IgD-negative memory B cell (primary cell): ENCODE results near the gene PLCB4. TPM values are rescaled to one million over a fixed set of nuclear protein-coding genes. Genes with fewer than 3 reads are reported as not detected.
A peak's percentile ranks its signal among the peaks of the same experiment; 100 is the strongest.

Experiments used
- H3K27ac Mint-ChIP-seq, 3 donors: one replicate each; pipeline ENCODE4 v1.8.0; 2020 to 2022; ENCODE audit warnings: mild to moderate bottlenecking in 3 of 3, mixed read lengths in 3 of 3, moderate library complexity in 1 of 3
- H3K27me3 Mint-ChIP-seq: one replicate; pipeline ENCODE4 v1.8.0; 2021; ENCODE audit warnings: mixed read lengths
- H3K36me3 Mint-ChIP-seq: one replicate; pipeline ENCODE4 v1.8.0; 2020; ENCODE audit warnings: mild to moderate bottlenecking, mixed read lengths
- H3K4me1 Mint-ChIP-seq, 3 donors: one replicate each; pipeline ENCODE4 v1.8.0; 2020 to 2022; ENCODE audit warnings: mixed read lengths in 3 of 3, mild to moderate bottlenecking in 1 of 3
- H3K4me3 Mint-ChIP-seq, 4 donors: one replicate each; pipeline ENCODE4 v1.8.0; 2020 to 2022; ENCODE audit warnings: mild to moderate bottlenecking in 4 of 4, mixed read lengths in 4 of 4, moderate library complexity in 3 of 4
- H3K9me3 Mint-ChIP-seq, 3 donors: one replicate each; pipeline ENCODE4 v1.8.0; 2020 to 2021; ENCODE audit warnings: mixed read lengths in 3 of 3, mild to moderate bottlenecking in 1 of 3
- polyA plus RNA-seq: library from polyadenylated mRNA; unstranded; fragments of 300-500 nt; fragmentation: Illumina TruSeq; gene quantifications from one replicate; pipeline ENCODE4 v1.2.3, GENCODE V29; 2021

The PLCB4 gene
- polyA plus RNA-seq, 1 donor from 2014 or later = not detected

DNA sequence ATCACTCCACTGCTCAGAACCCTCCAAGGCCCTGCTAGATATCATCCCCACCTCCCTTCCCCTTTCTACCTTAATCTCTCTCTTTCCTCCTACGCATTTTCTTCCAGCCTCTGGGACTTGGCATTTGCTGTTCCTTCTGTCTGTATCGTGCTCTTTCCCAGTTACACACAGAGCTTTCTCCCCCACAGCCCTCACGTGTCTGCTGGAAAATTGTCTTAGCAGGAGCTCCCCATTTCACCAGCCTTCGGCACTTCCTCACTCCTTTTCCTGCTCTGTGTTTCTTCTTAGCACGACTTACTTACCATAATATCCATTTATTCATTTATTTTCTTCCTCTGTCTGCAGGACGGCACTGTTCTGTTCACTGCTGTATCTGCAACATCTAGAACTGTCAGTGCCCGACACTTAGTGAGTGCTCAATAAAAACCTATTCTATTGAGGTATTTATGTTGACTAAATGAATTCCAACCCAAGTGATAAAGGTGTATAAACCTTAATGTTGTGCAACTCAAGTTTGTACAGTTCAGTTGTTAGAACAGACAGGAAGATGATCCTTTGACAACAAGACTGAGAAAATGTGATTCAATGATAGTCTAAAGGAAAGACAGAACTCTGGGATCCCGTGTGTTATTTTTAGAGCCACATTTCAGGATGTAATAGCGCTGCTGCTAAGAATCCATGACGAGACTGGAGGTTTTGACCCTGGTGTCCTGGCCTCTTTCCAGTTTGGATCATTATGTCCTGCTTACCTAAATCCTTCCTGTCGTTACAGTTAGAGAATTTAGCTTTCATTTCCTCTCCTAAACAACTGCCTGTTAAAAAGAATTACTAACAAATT is 275.4 kb downstream of the PLCB4 start:
- Mint-ChIP-seq H3K4me1 (no peaks in the 10 kb centered on the region), H3K27ac (no peak overlapping the region), H3K36me3 (no peaks in the 10 kb centered on the region), H3K27me3 (no peaks in the 10 kb centered on the region), H3K4me3 (no peak overlapping the region), H3K9me3 (peaks cover 0 to 3% (median 0%) of the 10 kb centered on the region in 3 donors)

DNA sequence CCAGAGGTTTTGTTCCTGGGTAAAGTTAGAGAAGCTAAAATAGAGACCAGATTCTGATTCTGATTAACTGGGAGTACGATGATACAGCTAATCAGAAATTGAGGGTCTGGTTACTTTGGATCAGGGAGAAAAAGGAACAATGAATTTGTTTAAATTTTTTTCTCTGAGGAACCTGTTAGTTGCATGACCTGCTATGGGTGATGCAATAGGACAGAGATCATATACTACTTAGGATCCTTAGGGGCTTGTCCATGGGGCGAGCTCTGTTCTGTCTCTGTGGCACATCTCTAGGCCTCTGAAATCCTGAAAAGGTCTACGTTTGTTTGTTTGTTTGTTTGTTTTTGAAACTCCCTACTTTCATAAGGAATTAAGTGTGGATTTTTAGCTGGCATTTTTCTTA is 279.4 kb downstream of the PLCB4 start:
- no peaks in the 10 kb centered on the region for H3K27me3 Mint-ChIP-seq
- no peaks in the 10 kb centered on the region for H3K36me3 Mint-ChIP-seq
- H3K27ac Mint-ChIP-seq = no peak overlapping the region
- H3K4me3 Mint-ChIP-seq = no peak overlapping the region
- peaks cover 0 to 3% (median 0%) of the 10 kb centered on the region in 3 donors for H3K9me3 Mint-ChIP-seq
- H3K4me1 Mint-ChIP-seq = no peaks in the 10 kb centered on the region

DNA sequence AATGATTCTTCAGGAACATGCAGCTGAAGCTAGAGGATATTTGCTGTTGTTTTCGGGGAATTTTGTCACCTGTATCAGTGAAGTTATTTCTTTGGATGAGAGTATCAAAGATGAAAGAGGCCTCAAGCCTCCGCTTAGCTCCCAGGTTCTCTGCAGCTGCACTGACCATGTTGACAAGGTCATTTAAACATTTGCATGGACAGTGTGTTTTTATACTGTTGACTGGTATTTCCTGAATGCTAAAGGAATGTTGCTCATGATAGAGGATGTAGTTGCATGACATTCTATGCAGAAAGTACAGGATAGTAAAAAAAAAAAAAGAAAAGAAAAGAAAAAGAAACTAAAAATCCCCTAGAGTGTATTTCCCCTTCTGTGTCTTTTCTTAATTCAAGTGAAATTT is 279.9 kb downstream of the PLCB4 start:
- Mint-ChIP-seq H3K4me1 (no peaks in the 10 kb centered on the region), H3K4me3 (no peak overlapping the region), H3K27me3 (no peaks in the 10 kb centered on the region), H3K9me3 (peaks cover 0 to 2% (median 0%) of the 10 kb centered on the region in 3 donors), H3K36me3 (no peaks in the 10 kb centered on the region), H3K27ac (no peak overlapping the region)

DNA sequence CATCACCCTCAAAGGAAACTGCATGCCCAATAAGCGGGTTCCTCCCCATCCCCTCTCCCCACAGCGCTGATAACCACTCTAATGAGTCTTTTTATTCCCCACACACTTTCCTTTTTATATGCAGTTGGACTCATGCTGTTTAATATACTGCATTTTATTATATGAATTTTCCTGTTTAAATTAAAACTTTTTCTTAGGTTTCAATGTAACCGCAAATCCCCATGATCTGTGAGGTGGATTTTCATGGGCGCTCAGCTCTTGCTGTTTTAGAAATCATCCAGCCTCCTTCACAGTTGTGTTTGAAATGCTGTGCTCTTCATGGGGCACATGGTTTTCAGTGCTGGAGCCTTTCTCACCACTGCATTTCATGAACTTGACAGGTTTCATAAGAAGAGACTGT is 280.4 kb downstream of the PLCB4 start:
- no peaks in the 10 kb centered on the region for H3K36me3 Mint-ChIP-seq
- no peak overlapping the region for H3K27ac Mint-ChIP-seq
- H3K9me3 Mint-ChIP-seq = no peaks in the 10 kb centered on the region
- H3K4me3 Mint-ChIP-seq = no peak overlapping the region
- no peaks in the 10 kb centered on the region for H3K4me1 Mint-ChIP-seq
- H3K27me3 Mint-ChIP-seq = no peaks in the 10 kb centered on the region

DNA sequence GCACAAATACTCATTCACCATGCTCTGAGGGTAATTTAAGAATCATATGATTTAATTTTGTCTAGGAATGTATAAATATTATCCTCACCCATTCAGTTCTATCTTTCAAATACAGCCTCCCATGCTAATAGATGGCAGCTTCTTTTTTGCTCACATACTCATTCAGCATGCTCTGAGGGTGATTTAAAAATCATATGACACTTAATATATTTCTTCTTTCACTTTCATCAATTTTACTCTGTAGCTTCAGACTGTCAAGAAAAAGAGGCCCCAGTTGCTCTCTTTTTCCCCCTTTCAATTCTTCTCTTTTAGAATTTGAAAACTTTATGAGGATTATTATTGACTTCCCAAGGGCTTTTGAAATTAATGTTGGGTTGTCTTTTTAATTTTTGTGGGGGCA is 283.9 kb downstream of the PLCB4 start:
- no peaks in the 10 kb centered on the region for H3K4me1 Mint-ChIP-seq
- no peak overlapping the region for H3K4me3 Mint-ChIP-seq
- H3K36me3 Mint-ChIP-seq = no peaks in the 10 kb centered on the region

DNA sequence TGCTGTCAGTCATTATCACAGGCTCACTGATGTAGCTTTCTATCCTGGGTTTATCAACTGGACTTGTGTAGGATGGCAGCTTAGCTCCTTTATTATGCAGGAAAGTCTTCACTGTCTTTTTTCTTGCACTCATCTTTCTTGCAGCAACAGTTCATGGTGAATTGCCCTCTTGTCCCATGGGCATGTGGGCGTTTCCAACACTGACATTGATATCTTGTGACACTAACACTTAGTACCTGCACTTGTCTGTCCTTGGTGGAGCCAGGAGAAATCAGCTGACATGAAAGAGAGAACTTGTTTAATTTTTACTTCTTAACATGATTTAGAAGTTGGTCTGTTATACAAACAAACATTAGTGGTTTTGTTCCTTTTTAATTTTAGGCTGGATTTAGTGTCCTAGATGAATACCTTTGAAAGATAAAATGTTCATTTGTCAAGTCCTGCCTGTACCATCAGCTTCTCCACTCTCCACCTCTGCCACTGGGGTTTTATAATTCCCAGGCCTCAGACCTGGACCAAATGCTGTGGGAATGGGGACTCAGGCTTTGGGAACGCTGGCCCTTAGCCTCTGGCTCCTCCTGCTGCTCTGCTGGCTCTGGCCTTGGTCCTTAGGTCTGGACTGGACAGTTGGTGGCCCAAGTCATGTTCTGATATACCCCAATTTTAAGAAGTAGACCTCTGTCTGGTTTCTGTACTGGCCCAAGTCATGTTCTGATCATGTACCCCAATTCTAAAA is 284.5 kb downstream of the PLCB4 start:
- H3K4me1 Mint-ChIP-seq = no peaks in the 10 kb centered on the region
- peak overlapping the region in 1 of 4 donors; percentile 57 for H3K4me3 Mint-ChIP-seq
- H3K36me3 Mint-ChIP-seq = no peaks in the 10 kb centered on the region
- H3K27me3 Mint-ChIP-seq = no peaks in the 10 kb centered on the region
- H3K27ac Mint-ChIP-seq = no peak overlapping the region
- peaks cover 0 to 3% (median 0%) of the 10 kb centered on the region in 3 donors for H3K9me3 Mint-ChIP-seq

More for the DNA sequence above, 283.9 kb downstream of the PLCB4 start:
- H3K9me3 Mint-ChIP-seq = peaks cover 0 to 3% (median 0%) of the 10 kb centered on the region in 3 donors
- H3K27ac Mint-ChIP-seq = no peak overlapping the region
- H3K27me3 Mint-ChIP-seq = no peaks in the 10 kb centered on the region

DNA sequence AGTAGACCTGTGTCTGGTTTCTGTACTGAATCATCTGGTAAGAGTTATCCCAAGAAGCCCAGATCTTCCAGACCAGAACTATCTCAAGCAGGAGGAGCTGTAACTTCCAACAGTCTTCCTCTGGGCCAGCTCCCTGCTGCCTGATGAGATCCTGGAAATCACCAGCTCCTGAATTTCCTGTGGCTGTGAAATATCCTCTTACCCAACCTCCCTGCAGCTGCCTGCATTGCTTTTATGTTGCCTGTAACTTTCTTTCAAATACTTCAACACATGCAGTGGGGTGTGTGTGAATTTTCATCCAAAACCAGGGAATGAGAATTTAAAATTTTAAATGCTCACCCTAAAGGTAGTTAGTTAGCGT is 285.0 kb downstream of the PLCB4 start:
- Mint-ChIP-seq H3K9me3 (peaks cover 0 to 3% (median 0%) of the 10 kb centered on the region in 3 donors), H3K27ac (no peak overlapping the region), H3K36me3 (no peaks in the 10 kb centered on the region), H3K27me3 (no peaks in the 10 kb centered on the region), H3K4me1 (no peaks in the 10 kb centered on the region), H3K4me3 (no peak overlapping the region)

DNA sequence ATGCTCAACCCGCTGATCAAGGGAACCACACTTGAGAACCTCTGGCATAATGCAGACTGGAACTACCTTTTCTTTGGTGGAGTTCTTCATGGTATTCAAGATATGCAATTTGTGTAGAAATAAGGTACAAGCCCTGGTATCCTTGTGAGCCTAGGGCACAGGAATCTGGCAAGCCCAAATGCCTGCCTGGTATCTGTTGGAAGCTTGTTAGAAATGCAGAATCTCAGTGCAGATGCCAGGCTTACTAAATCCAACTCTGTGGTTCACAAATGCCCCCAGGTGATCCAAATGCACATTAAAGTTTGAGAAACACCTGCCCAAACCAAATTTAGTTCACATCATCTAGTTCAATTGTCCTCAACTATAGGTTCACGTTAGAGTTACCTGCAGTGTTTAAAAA is 285.7 kb downstream of the PLCB4 start:
- no peak overlapping the region for H3K4me3 Mint-ChIP-seq
- H3K9me3 Mint-ChIP-seq = peaks cover 0 to 3% (median 0%) of the 10 kb centered on the region in 3 donors
- no peak overlapping the region for H3K27ac Mint-ChIP-seq
- no peaks in the 10 kb centered on the region for H3K27me3 Mint-ChIP-seq
- H3K4me1 Mint-ChIP-seq = no peaks in the 10 kb centered on the region
- H3K36me3 Mint-ChIP-seq = no peaks in the 10 kb centered on the region

DNA sequence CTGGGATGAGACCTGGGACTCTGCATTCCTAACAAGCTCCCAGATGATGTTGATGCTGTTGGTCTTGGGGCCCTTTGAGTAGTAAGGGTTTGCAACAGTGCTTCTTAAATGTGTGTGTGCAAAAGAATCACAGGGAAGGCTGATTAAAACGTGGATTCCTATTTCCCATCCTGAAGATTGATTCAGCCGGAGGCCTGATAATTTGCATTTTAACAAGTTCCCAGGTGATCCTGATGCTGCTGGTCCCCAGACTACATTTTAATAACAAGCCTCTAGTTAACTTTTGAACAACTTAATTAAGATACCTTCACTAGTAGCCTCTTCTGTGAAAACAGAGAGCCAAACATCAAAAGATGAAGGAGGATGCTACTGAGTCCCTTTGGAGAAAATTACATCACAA is 289.1 kb downstream of the PLCB4 start:
- no peaks in the 10 kb centered on the region for H3K27me3 Mint-ChIP-seq
- no peaks in the 10 kb centered on the region for H3K36me3 Mint-ChIP-seq
- H3K27ac Mint-ChIP-seq = no peak overlapping the region
- no peaks in the 10 kb centered on the region for H3K4me1 Mint-ChIP-seq
- peaks cover 0 to 3% (median 0%) of the 10 kb centered on the region in 3 donors for H3K9me3 Mint-ChIP-seq
- no peak overlapping the region for H3K4me3 Mint-ChIP-seq

DNA sequence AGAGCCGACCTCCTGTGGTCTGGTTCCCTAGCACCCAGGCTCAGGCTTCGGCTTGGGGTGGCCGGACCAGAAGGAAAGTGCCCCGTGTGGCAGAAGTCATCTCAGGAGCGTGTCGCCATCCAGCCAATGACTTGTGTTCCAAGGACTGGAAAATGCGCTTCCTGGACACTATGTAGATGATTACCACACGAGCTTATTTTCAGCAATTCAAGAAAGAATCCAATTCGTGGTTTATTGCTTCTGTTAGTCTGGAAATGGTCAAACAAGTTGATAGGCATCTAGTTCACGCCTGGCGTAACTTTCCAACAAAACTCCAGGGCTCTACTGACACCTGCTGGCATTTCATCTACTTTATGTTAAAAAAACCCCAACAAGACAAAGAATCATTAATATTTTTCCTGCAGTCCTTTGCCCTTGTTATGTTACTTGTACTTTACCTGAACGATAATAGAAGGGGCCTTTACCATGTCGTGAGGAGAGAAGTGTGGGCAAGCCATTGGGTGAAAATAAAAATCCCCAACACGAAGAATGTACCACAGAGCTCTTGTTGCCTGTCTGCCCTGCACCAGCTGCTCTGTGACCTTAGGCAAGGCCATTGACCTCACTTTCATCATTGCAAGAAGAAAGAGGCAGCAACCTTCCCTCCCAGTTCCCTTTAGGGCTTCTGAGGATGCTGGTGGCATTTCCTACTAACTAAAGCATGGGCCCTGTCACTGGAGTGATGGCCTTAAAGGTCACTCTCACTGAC is 290.8 kb downstream of the PLCB4 start:
- peaks cover 0 to 3% (median 0%) of the 10 kb centered on the region in 3 donors for H3K9me3 Mint-ChIP-seq
- no peaks in the 10 kb centered on the region for H3K4me1 Mint-ChIP-seq
- H3K27me3 Mint-ChIP-seq = no peaks in the 10 kb centered on the region
- no peaks in the 10 kb centered on the region for H3K36me3 Mint-ChIP-seq
- no peak overlapping the region for H3K4me3 Mint-ChIP-seq
- no peak overlapping the region for H3K27ac Mint-ChIP-seq

DNA sequence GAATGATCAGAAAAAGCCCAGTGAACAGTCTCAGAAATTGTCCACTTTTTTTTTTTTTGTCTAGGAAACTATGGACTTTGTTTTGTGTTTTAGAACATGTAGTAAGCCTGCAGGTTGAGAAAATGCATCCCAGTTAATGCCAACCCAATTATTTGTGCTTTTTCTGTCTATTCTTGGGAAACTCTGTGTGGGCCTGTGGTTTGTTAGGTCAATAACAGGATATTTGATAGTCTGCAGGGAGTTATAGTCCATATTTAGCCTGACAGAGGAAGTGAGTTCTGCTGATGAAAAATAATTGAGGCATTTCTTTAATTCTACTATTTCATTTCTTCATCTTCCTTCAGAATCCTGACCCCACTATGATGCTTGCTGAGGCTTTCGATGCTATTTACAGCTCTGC is 291.5 kb downstream of the PLCB4 start:
- Mint-ChIP-seq H3K9me3 (peaks cover 0 to 2% (median 0%) of the 10 kb centered on the region in 3 donors), H3K27me3 (no peaks in the 10 kb centered on the region), H3K27ac (no peak overlapping the region), H3K36me3 (no peaks in the 10 kb centered on the region), H3K4me3 (no peak overlapping the region), H3K4me1 (no peaks in the 10 kb centered on the region)

DNA sequence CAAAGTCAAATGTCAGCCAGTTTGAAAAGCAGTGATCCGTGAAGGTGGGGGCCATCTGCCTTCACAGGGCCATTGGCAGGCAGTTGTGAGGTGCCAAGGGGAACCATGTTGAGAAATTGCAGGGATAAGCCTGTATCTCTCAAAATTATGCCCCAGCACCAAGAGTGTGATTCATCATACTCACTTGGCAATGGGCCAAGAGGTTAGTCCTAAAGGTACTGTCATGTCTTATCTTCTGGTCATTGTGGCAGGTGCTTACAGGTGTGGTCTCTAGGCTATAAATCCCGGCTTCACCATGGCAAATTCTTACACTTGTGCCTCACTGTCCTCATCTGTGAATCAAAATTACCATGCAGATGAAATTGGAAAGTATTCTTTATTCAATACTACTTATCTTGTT is 294.8 kb downstream of the PLCB4 start:
- Mint-ChIP-seq H3K4me3 (no peak overlapping the region), H3K27ac (no peak overlapping the region), H3K27me3 (no peaks in the 10 kb centered on the region), H3K4me1 (no peaks in the 10 kb centered on the region), H3K9me3 (peaks cover 0 to 2% (median 0%) of the 10 kb centered on the region in 3 donors), H3K36me3 (no peaks in the 10 kb centered on the region)

DNA sequence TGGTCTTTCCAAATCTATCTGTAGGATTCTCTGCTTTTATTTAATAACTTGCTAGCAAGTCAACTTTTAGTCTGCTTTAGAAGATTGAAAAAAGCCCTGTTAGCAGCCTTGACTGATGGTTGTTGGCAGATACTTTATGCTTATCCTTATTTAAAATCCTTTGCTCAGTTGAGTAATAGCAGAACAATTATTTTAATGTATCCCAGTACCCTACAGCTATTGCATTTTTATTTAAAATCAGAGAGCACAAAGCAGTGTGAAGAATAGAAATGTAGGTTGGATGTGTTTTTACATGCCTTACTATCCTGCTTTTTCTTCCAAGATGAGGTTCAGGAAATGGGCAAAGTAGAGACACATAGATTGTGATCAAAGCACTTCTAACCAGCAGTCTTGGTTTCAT is 298.4 kb downstream of the PLCB4 start:
- Mint-ChIP-seq H3K9me3 (peaks cover 0 to 3% (median 0%) of the 10 kb centered on the region in 3 donors), H3K36me3 (no peaks in the 10 kb centered on the region), H3K27ac (no peak overlapping the region), H3K4me1 (no peaks in the 10 kb centered on the region), H3K27me3 (no peaks in the 10 kb centered on the region), H3K4me3 (no peak overlapping the region)

DNA sequence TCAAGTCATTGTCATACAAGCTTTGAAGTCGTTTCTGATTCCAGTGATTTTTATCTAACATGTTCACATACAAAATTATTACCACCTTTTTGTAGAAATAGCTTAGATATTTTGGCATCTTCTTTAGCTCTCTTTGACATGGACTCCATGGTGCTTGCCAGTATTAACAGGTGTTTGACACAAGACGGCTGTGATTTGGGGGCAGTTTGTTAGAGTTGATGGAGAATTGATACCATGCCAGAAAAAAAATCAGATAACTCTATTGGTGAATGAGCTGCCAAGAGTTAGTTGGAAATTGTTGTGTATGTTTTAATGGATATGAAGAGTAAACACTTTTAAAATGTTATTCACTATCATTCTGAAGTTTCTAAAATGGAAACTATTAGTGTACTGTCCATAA is 298.9 kb downstream of the PLCB4 start:
- no peak overlapping the region for H3K4me3 Mint-ChIP-seq
- no peak overlapping the region for H3K27ac Mint-ChIP-seq
- peaks cover 0 to 3% (median 0%) of the 10 kb centered on the region in 3 donors for H3K9me3 Mint-ChIP-seq
- H3K27me3 Mint-ChIP-seq = no peaks in the 10 kb centered on the region
- no peaks in the 10 kb centered on the region for H3K4me1 Mint-ChIP-seq
- H3K36me3 Mint-ChIP-seq = no peaks in the 10 kb centered on the region

DNA sequence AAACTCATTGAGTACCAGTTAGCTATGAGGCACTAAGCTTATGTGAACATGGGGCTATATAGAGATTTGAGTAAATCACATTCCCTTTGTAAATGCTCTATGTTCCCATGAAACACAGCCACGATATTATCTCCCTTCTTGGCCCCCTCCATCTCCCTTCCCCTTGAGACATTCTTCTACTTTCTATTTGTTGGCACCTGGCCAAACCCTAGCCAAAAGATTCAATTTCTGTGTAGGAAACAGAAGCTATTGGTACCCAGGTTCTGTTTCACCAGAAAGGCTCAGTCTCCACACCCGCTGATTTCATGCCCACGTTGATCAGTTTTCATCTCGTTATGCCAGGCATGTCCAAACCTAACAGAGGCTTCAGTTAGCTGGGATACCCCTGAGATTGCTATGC is 300.0 kb downstream of the PLCB4 start:
- Mint-ChIP-seq H3K4me1 (no peaks in the 10 kb centered on the region), H3K9me3 (peaks cover 0 to 3% (median 0%) of the 10 kb centered on the region in 3 donors), H3K27ac (no peak overlapping the region), H3K4me3 (no peak overlapping the region), H3K27me3 (no peaks in the 10 kb centered on the region), H3K36me3 (no peaks in the 10 kb centered on the region)
